ENCODE results near the gene RBM4.

DNA sequence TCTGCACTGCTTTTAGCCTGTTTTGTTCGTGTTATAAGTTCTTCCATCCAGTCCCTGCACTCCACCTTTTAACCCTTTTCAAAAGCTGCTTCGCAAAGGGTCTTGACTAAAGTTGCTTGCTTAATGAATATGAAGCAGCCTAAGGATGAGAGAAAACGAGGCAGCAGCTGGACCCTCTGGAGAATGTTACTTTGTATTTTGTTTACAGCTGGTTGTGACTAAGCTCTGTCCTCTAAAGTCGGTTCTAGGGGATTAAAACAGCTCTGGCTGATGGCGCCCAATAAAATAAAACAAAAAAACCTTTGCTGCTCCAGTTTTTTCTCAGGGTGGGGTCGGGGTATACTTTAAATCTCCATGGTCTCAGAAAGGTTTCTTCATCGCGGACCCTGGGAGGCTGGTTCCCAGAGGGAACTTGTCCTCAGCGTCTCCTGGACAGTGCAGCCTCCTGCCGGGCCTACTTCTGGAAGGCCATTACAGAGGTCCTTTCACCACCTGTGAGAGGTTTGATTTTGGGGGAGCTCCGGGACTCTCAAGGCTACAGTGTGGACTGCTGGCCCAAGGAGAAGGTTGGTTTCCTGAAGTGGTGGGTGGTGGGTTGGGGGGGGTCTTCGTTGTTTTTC, 836 bp upstream of the RBM4 start:
- TF ChIP-seq, protein P1, sequence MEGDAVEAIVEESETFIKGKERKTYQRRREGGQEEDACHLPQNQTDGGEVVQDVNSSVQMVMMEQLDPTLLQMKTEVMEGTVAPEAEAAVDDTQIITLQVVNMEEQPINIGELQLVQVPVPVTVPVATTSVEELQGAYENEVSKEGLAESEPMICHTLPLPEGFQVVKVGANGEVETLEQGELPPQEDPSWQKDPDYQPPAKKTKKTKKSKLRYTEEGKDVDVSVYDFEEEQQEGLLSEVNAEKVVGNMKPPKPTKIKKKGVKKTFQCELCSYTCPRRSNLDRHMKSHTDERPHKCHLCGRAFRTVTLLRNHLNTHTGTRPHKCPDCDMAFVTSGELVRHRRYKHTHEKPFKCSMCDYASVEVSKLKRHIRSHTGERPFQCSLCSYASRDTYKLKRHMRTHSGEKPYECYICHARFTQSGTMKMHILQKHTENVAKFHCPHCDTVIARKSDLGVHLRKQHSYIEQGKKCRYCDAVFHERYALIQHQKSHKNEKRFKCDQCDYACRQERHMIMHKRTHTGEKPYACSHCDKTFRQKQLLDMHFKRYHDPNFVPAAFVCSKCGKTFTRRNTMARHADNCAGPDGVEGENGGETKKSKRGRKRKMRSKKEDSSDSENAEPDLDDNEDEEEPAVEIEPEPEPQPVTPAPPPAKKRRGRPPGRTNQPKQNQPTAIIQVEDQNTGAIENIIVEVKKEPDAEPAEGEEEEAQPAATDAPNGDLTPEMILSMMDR (IDR thresholded peaks at IDR 0.05): no peak
- TF ChIP-seq EZH2 (IDR thresholded peaks at IDR 0.05; ENCODE audit: borderline replicate concordance, insufficient read depth, low read depth, low read length, poor library complexity, severe bottlenecking): no peak
